ENCODE measurements around the gene DBP. TPM values are rescaled to one million over a fixed set of nuclear protein-coding genes. Genes with fewer than 3 reads are reported as not detected.
A peak's percentile ranks its signal among the peaks of the same experiment; 100 is the strongest.

DBP gene
- polyA plus RNA-seq, 2 of the 4 experiments (the other 2 are of a cell fraction) = 2.5 to 3.8 TPM

GRCh38 chr19:48646001-48646721, 9.0 kb upstream of the DBP start, which contains the start of gene CA11 (continued):
- TF ChIP-seq MYC (IDR thresholded peaks at IDR 0.05; ENCODE audit: borderline replicate concordance, low read length) (0 out of 2 replicates have a peak, but pooled peaks have one; percentile 7), ATOH8 (CRISPR knock-in tag; IDR thresholded peaks at IDR 0.05; ENCODE audit: low read depth) (0 out of 2 replicates have a peak, but pooled peaks have one; percentile 28), KDM5A (IDR thresholded peaks at IDR 0.05) (0 out of 2 replicates have a peak, but pooled peaks have one; percentile 56), RAD21 (conservative IDR thresholded peaks at IDR 0.05 in 1 of 2, IDR thresholded peaks at IDR 0.05 in 1 of 2) (peak; percentile 97 to 98), ZNF302 (CRISPR knock-in tag; IDR thresholded peaks at IDR 0.05) (no peak), RARB (CRISPR knock-in tag; IDR thresholded peaks at IDR 0.05) (no peak), ESRRA (IDR thresholded peaks at IDR 0.05; ENCODE audit: borderline replicate concordance, low read length) (no peak), TP53 (CRISPR knock-in tag; IDR thresholded peaks at IDR 0.05) (no peak), GATA3 (IDR thresholded peaks at IDR 0.05; ENCODE audit: borderline replicate concordance) (no peak), RFX5 (IDR thresholded peaks at IDR 0.05) (no peak), HEYL (CRISPR knock-in tag; IDR thresholded peaks at IDR 0.05) (no peak), HMGXB4 (CRISPR knock-in tag; IDR thresholded peaks at IDR 0.05; ENCODE audit: borderline replicate concordance) (no peak), POLR2A (IDR thresholded peaks at IDR 0.05; ENCODE audit: low read length) (no peak; the same call in 1 of the 2 replicates), FOSB (CRISPR knock-in tag; IDR thresholded peaks at IDR 0.05) (no peak), MAFK (IDR thresholded peaks at IDR 0.05; ENCODE audit: partially characterized antibody) (no peak), JUN (IDR thresholded peaks at IDR 0.05) (peak in 1 of 2 experiments; percentile 73; a peak in 3 of 5 replicates), HDAC2 (IDR thresholded peaks at IDR 0.05) (no peak), TFCP2L1 (CRISPR knock-in tag; IDR thresholded peaks at IDR 0.05) (no peak), EP300 (IDR thresholded peaks at IDR 0.05) (no peak), FOXS1 (CRISPR knock-in tag; IDR thresholded peaks at IDR 0.05) (no peak), SMC3 (IDR thresholded peaks at IDR 0.05) (peak; percentile 83), MAZ (IDR thresholded peaks at IDR 0.05; ENCODE audit: borderline replicate concordance, low read depth, low read length) (peak; percentile 72; the same call in 1 of the 2 replicates), NR3C1 (IDR thresholded peaks at IDR 0.05) (no peak), EHF (CRISPR knock-in tag; IDR thresholded peaks at IDR 0.05) (no peak), POLR2AphosphoS2 (conservative IDR thresholded peaks at IDR 0.05; ENCODE audit: low read length) (no peak), NFE2L2 (conservative IDR thresholded peaks at IDR 0.05; ENCODE audit: low read length) (no peak), HOXB13 (CRISPR knock-in tag; IDR thresholded peaks at IDR 0.05; ENCODE audit: low read depth) (peak; percentile 48), CEBPB (IDR thresholded peaks at IDR 0.05) (no peak), FOSL2 (IDR thresholded peaks at IDR 0.05) (no peak), FOSL2 (CRISPR knock-in tag; IDR thresholded peaks at IDR 0.05) (no peak)
- TF ChIP-seq, protein P1, sequence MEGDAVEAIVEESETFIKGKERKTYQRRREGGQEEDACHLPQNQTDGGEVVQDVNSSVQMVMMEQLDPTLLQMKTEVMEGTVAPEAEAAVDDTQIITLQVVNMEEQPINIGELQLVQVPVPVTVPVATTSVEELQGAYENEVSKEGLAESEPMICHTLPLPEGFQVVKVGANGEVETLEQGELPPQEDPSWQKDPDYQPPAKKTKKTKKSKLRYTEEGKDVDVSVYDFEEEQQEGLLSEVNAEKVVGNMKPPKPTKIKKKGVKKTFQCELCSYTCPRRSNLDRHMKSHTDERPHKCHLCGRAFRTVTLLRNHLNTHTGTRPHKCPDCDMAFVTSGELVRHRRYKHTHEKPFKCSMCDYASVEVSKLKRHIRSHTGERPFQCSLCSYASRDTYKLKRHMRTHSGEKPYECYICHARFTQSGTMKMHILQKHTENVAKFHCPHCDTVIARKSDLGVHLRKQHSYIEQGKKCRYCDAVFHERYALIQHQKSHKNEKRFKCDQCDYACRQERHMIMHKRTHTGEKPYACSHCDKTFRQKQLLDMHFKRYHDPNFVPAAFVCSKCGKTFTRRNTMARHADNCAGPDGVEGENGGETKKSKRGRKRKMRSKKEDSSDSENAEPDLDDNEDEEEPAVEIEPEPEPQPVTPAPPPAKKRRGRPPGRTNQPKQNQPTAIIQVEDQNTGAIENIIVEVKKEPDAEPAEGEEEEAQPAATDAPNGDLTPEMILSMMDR (IDR thresholded peaks at IDR 0.05) = peak; percentile 90
- TF ChIP-seq, protein P2, sequence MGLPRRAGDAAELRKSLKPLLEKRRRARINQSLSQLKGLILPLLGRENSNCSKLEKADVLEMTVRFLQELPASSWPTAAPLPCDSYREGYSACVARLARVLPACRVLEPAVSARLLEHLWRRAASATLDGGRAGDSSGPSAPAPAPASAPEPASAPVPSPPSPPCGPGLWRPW (IDR thresholded peaks at IDR 0.05) = no peak
- TF ChIP-seq, protein P3, sequence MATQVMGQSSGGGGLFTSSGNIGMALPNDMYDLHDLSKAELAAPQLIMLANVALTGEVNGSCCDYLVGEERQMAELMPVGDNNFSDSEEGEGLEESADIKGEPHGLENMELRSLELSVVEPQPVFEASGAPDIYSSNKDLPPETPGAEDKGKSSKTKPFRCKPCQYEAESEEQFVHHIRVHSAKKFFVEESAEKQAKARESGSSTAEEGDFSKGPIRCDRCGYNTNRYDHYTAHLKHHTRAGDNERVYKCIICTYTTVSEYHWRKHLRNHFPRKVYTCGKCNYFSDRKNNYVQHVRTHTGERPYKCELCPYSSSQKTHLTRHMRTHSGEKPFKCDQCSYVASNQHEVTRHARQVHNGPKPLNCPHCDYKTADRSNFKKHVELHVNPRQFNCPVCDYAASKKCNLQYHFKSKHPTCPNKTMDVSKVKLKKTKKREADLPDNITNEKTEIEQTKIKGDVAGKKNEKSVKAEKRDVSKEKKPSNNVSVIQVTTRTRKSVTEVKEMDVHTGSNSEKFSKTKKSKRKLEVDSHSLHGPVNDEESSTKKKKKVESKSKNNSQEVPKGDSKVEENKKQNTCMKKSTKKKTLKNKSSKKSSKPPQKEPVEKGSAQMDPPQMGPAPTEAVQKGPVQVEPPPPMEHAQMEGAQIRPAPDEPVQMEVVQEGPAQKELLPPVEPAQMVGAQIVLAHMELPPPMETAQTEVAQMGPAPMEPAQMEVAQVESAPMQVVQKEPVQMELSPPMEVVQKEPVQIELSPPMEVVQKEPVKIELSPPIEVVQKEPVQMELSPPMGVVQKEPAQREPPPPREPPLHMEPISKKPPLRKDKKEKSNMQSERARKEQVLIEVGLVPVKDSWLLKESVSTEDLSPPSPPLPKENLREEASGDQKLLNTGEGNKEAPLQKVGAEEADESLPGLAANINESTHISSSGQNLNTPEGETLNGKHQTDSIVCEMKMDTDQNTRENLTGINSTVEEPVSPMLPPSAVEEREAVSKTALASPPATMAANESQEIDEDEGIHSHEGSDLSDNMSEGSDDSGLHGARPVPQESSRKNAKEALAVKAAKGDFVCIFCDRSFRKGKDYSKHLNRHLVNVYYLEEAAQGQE (IDR thresholded peaks at IDR 0.05) = no peak
- TF ChIP-seq, protein P4, sequence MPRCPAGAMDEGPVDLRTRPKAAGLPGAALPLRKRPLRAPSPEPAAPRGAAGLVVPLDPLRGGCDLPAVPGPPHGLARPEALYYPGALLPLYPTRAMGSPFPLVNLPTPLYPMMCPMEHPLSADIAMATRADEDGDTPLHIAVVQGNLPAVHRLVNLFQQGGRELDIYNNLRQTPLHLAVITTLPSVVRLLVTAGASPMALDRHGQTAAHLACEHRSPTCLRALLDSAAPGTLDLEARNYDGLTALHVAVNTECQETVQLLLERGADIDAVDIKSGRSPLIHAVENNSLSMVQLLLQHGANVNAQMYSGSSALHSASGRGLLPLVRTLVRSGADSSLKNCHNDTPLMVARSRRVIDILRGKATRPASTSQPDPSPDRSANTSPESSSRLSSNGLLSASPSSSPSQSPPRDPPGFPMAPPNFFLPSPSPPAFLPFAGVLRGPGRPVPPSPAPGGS (IDR thresholded peaks at IDR 0.05) = 0 out of 3 replicates have a peak, but pooled peaks have one; percentile 24

All from A549 (cell line).